Adipocyte (in vitro differentiated cells): Measurements from ENCODE around the gene RNASE11.

Experiments
- DNase-seq: peaks from one replicate; pipeline ENCODE4 v3.0.0-alpha.2; 2015; ENCODE audit warnings: low read depth
- H3K27me3 ChIP-seq: replicated peaks from 2 replicates; pipeline ENCODE4 v1.7.0; 2013; ENCODE audit warnings: mild to moderate bottlenecking, low read length, moderate library complexity; ENCODE audit not compliant: control insufficient read depth, insufficient read depth
- H3K36me3 ChIP-seq: 2 replicates; pipeline ENCODE4 v1.7.0; 2013; ENCODE audit warnings: low read length, mild to moderate bottlenecking, moderate library complexity; ENCODE audit not compliant: control insufficient read depth, insufficient read depth, severe bottlenecking
- H3K4me1 ChIP-seq: 2 replicates; pipeline ENCODE4 v1.7.0; 2013; ENCODE audit warnings: mild to moderate bottlenecking, low read length, moderate library complexity; ENCODE audit not compliant: control insufficient read depth, insufficient read depth
- H3K4me3 ChIP-seq: 2 replicates; pipeline ENCODE4 v1.7.0; 2013; ENCODE audit warnings: mild to moderate bottlenecking, low read length, moderate library complexity
- H3K9ac ChIP-seq: 2 replicates; pipeline ENCODE4 v1.7.0; 2013; ENCODE audit warnings: mild to moderate bottlenecking, low read length, moderate library complexity
- H3K9me3 ChIP-seq: 2 replicates; pipeline ENCODE4 v1.7.0; 2013; ENCODE audit warnings: mild to moderate bottlenecking, low read length, moderate library complexity; ENCODE audit not compliant: control insufficient read depth

The RNASE11 gene

GRCh38 chr14:20587489-20588154, at the start of gene RNASE11:
TSS of gene RNASE11 (minus strand) at chr14:20588001.
- H3K4me3 ChIP-seq, result no peak within 1 kb of the TSS
- peaks cover 8% of the 10 kb centered on the region for H3K9me3 ChIP-seq
- no peaks in the 10 kb centered on the region for H3K36me3 ChIP-seq
- peaks cover 31% of the 10 kb centered on the region for H3K27me3 ChIP-seq
- no peaks in the 10 kb centered on the region for H3K4me1 ChIP-seq
- no peak for DNase-seq
- no peak within 1 kb of the TSS for H3K9ac ChIP-seq

GRCh38 chr14:20632831-20633691, 45.3 kb upstream of the RNASE11 start:
- peak; percentile 83 for DNase-seq
- Histone ChIP-seq H3K4me3 (peak overlapping the region; percentile 75), H3K36me3 (no peaks in the 10 kb centered on the region), H3K9me3 (no peaks in the 10 kb centered on the region), H3K27me3 (peaks cover 7% of the 10 kb centered on the region), H3K4me1 (peaks cover 28% of the 10 kb centered on the region), H3K9ac (no peak overlapping the region)

DNA sequence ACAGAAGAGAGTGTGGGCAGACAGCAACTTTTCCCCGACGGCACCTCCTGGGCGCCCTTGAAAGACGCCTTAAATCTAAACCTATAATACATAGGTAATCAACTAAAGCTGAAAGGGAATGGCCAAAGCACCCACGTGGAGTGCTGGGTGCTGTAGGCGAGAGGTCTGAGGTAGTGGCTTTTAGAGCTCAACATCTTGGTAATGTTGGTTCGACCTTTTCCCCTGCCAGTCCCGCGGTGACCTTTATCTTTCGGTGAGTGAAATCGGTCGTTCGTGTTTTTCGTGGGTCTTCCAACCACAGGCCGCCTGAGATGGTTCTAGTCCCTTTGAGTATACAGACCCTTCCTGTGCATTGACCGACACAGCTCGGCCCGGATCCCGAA, 44.6 kb upstream of the RNASE11 start:
- H3K4me1 ChIP-seq, result peaks cover 34% of the 10 kb centered on the region
- peak overlapping the region; percentile 75 for H3K4me3 ChIP-seq
- no peaks in the 10 kb centered on the region for H3K36me3 ChIP-seq
- DNase-seq, result no peak
- no peaks in the 10 kb centered on the region for H3K9me3 ChIP-seq
- peaks cover 5% of the 10 kb centered on the region for H3K27me3 ChIP-seq
- H3K9ac ChIP-seq, result no peak overlapping the region

DNA sequence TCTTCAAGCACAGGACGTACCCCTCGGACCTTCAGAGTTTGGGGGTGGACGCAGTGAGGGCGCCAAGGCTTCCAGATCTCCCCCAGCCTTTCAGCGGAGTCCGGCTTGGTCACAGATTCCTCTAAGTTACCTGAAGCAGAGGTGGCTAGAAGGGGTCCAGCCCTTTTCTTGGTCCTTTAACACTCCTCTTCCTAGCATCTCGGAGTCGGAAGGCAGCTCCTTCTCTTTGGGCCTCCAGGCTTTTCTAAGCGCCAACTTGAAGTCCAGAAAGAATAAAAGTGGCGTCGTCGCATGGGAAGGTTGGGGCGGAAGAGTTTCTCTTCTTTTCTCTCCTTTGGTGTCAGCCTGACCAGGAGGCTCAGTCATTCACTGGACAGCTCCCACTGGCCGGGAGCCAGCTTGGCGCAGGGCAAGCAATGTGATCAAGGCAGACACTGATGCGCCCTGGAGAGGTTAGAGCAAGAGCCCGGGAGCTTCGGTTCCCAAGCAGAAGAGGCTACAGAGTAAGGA, 44.1 kb upstream of the RNASE11 start:
- no peaks in the 10 kb centered on the region for H3K27me3 ChIP-seq

GRCh38 chr14:20631023-20631879, 43.5 kb upstream of the RNASE11 start:
- peak overlapping the region; percentile 79 for H3K4me3 ChIP-seq
- no peaks in the 10 kb centered on the region for H3K36me3 ChIP-seq
- H3K4me1 ChIP-seq, result peaks cover 39% of the 10 kb centered on the region
- peak; percentile 74 for DNase-seq
- no peaks in the 10 kb centered on the region for H3K27me3 ChIP-seq
- H3K9ac ChIP-seq, result peak overlapping the region; percentile 55
- no peaks in the 10 kb centered on the region for H3K9me3 ChIP-seq

More for the DNA sequence above, 44.1 kb upstream of the RNASE11 start:
- H3K4me3 ChIP-seq, result peak overlapping the region; percentile 75
- H3K36me3 ChIP-seq, result no peaks in the 10 kb centered on the region
- peaks cover 35% of the 10 kb centered on the region for H3K4me1 ChIP-seq
- peak; percentile 76 for DNase-seq
- H3K9me3 ChIP-seq, result no peaks in the 10 kb centered on the region
- no peak overlapping the region for H3K9ac ChIP-seq

GRCh38 chr14:20630340-20631022, 42.7 kb upstream of the RNASE11 start:
- peak; percentile 40 for DNase-seq
- Histone ChIP-seq H3K27me3 (no peaks in the 10 kb centered on the region), H3K4me1 (peaks cover 46% of the 10 kb centered on the region)

GRCh38 chr14:20628063-20628854, 40.5 kb upstream of the RNASE11 start:
- Histone ChIP-seq H3K36me3 (no peaks in the 10 kb centered on the region), H3K27me3 (no peaks in the 10 kb centered on the region)

More at GRCh38 chr14:20630340-20631022, 42.7 kb upstream of the RNASE11 start:
- Histone ChIP-seq H3K4me3 (peak overlapping the region; percentile 79), H3K36me3 (no peaks in the 10 kb centered on the region), H3K9ac (peak overlapping the region; percentile 55), H3K9me3 (no peaks in the 10 kb centered on the region)

DNA sequence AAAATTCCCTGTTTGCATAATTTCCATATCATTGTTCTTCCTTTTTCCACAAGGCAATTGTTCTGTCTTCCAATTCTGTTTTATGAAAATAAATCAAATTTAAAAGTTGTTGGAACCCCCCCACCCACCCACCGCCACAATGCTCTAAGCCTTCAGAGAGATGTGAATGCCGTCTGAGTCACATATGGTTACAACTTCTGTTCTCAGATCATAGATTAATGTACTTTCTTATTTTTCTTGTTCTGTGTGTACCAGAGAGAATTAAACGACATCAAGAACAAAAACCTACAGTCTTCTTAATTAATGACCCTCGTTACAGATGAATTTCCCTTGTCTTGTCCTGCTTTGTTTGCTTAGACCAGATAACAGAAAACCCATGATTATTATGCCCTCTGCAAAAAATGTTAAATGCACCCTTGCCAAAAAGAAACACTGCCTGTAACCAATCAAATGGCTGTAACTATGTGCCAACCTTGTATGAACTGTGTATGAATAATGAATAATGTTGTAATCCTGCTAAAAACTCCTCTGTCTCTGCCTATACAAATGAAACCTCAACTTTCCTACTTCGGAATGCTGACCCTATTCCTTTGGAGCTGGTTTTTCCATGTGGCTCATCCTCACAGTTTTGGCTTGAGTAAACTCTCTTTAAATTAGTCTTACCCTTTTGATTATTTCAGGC, 39.7 kb upstream of the RNASE11 start:
- H3K9ac ChIP-seq, result no peak overlapping the region
- H3K4me1 ChIP-seq, result peaks cover 57% of the 10 kb centered on the region
- H3K27me3 ChIP-seq, result no peaks in the 10 kb centered on the region
- H3K36me3 ChIP-seq, result no peaks in the 10 kb centered on the region
- H3K4me3 ChIP-seq, result no peak overlapping the region
- H3K9me3 ChIP-seq, result no peaks in the 10 kb centered on the region
- no peak for DNase-seq

More at GRCh38 chr14:20628063-20628854, 40.5 kb upstream of the RNASE11 start:
- peaks cover 54% of the 10 kb centered on the region for H3K4me1 ChIP-seq
- no peak overlapping the region for H3K4me3 ChIP-seq
- H3K9ac ChIP-seq, result no peak overlapping the region
- no peak for DNase-seq
- H3K9me3 ChIP-seq, result no peaks in the 10 kb centered on the region

DNA sequence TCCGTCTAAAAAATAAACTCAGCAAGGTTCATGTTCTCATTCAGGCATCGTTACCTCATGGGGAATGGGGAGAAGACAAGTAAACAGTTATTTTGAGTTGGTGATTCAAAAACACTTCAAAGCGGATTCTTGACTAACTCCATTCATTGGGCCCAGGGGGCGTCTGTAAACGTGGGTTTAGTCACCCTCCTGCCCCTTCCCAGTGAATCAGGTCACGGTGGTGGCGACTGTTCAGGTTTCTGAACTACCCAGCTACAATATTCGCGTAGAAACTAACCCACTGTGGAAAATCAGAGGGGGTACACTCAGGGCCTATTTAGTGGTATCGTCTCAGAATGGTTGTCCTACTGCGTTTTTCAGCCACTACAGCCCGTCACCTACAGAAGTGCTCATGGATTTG, 38.5 kb upstream of the RNASE11 start:
- Histone ChIP-seq H3K9me3 (no peaks in the 10 kb centered on the region), H3K9ac (no peak overlapping the region), H3K36me3 (no peaks in the 10 kb centered on the region), H3K4me3 (peak overlapping the region; percentile 79), H3K27me3 (no peaks in the 10 kb centered on the region), H3K4me1 (peaks cover 47% of the 10 kb centered on the region)
- no peak for DNase-seq
